Measurements from ENCODE around the gene SEPTIN8.
A peak's percentile ranks its signal among the peaks of the same experiment; 100 is the strongest.

Gene SEPTIN8

DNA sequence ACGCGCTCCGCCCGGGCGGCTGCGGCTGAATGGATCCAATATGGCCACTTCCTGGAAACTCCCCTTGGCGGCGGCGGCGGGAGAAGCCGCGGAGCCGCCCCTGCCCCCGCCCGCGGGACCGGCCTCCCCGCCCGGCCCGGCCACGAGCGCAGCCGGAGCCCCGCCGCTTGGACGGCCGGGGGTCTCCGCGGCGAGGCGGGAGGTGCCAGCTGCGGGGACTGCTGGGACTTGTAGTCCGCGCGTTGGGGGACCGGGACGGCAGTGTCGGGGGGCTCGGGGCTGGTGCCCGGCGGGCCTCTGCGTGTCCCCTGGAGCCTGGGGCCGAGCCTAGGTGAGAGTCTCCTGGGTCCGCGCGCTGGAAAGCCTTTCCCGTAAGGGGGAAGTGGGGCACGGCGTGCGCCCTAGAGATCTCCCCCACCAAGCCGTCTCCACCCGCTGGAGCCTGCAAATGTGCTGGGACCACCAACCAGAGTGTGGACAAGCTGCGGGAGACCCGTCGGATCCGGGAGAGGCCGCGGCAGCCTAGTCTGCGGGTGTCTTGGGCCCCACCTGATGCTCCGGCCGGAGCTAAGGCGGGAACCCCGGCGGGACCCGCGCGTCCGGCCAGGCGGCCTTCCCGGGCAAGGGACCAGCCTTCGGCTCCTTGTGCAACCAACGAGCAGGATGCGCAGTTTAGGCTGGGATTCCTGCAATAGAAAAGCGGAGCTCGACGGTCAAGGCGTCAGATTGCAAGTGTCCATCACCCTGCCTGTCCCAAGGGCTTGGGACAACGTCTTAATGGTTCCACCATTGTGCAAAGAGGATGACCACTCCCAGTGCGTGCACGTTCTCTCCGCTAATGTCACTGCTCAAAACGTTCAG lies at the start of gene SEPTIN8 (continued):
- TF ChIP-seq ZNF169 (tag by site-specific recombination; IDR thresholded peaks at IDR 0.05) (no peak), ZNF112 (tag by site-specific recombination; IDR thresholded peaks at IDR 0.05) (no peak), MZF1 (tag by site-specific recombination; IDR thresholded peaks at IDR 0.05; ENCODE audit: borderline replicate concordance) (no peak), ZNF529 (tag by site-specific recombination; IDR thresholded peaks at IDR 0.05; ENCODE audit: insufficient replicate concordance) (no peak), OSR2 (tag by site-specific recombination; IDR thresholded peaks at IDR 0.05) (no peak), GFI1B (tag by site-specific recombination; IDR thresholded peaks at IDR 0.05) (no peak), ZNF48 (tag by site-specific recombination; IDR thresholded peaks at IDR 0.05) (no peak), KLF7 (tag by site-specific recombination; IDR thresholded peaks at IDR 0.05; ENCODE audit: borderline replicate concordance) (no peak), ZNF350 (tag by site-specific recombination; IDR thresholded peaks at IDR 0.05) (no peak), SALL2 (tag by site-specific recombination; IDR thresholded peaks at IDR 0.05; ENCODE audit: borderline replicate concordance) (no peak), HOXD13 (CRISPR knock-in tag; IDR thresholded peaks at IDR 0.05; ENCODE audit: borderline replicate concordance) (no peak), ZNF2 (tag by site-specific recombination; IDR thresholded peaks at IDR 0.05) (no peak), GLIS2 (tag by site-specific recombination; IDR thresholded peaks at IDR 0.05) (peak; percentile 90), ZNF394 (tag by site-specific recombination; IDR thresholded peaks at IDR 0.05; ENCODE audit: borderline replicate concordance) (no peak), ZNF140 (tag by site-specific recombination; IDR thresholded peaks at IDR 0.05) (no peak), ZNF624 (tag by site-specific recombination; IDR thresholded peaks at IDR 0.05) (no peak), ZNF426 (tag by site-specific recombination; IDR thresholded peaks at IDR 0.05) (no peak), ZNF701 (tag by site-specific recombination; IDR thresholded peaks at IDR 0.05) (no peak), ZNF202 (tag by site-specific recombination; IDR thresholded peaks at IDR 0.05; ENCODE audit: borderline replicate concordance) (no peak), KLF16 (tag by site-specific recombination; IDR thresholded peaks at IDR 0.05) (0 out of 2 replicates have a peak, but pooled peaks have one; percentile 36), ZNF223 (tag by site-specific recombination; IDR thresholded peaks at IDR 0.05) (no peak), ZNF423 (tag by site-specific recombination; IDR thresholded peaks at IDR 0.05) (no peak), ZBTB48 (tag by site-specific recombination; IDR thresholded peaks at IDR 0.05) (peak; percentile 76)
- TF ChIP-seq, protein P1, sequence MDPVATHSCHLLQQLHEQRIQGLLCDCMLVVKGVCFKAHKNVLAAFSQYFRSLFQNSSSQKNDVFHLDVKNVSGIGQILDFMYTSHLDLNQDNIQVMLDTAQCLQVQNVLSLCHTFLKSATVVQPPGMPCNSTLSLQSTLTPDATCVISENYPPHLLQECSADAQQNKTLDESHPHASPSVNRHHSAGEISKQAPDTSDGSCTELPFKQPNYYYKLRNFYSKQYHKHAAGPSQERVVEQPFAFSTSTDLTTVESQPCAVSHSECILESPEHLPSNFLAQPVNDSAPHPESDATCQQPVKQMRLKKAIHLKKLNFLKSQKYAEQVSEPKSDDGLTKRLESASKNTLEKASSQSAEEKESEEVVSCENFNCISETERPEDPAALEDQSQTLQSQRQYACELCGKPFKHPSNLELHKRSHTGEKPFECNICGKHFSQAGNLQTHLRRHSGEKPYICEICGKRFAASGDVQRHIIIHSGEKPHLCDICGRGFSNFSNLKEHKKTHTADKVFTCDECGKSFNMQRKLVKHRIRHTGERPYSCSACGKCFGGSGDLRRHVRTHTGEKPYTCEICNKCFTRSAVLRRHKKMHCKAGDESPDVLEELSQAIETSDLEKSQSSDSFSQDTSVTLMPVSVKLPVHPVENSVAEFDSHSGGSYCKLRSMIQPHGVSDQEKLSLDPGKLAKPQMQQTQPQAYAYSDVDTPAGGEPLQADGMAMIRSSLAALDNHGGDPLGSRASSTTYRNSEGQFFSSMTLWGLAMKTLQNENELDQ (tag by site-specific recombination; IDR thresholded peaks at IDR 0.05; ENCODE audit: low read depth): no peak
- TF ChIP-seq, protein P2, sequence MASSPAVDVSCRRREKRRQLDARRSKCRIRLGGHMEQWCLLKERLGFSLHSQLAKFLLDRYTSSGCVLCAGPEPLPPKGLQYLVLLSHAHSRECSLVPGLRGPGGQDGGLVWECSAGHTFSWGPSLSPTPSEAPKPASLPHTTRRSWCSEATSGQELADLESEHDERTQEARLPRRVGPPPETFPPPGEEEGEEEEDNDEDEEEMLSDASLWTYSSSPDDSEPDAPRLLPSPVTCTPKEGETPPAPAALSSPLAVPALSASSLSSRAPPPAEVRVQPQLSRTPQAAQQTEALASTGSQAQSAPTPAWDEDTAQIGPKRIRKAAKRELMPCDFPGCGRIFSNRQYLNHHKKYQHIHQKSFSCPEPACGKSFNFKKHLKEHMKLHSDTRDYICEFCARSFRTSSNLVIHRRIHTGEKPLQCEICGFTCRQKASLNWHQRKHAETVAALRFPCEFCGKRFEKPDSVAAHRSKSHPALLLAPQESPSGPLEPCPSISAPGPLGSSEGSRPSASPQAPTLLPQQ (tag by site-specific recombination; IDR thresholded peaks at IDR 0.05): peak; percentile 82
- TF ChIP-seq, protein P3, sequence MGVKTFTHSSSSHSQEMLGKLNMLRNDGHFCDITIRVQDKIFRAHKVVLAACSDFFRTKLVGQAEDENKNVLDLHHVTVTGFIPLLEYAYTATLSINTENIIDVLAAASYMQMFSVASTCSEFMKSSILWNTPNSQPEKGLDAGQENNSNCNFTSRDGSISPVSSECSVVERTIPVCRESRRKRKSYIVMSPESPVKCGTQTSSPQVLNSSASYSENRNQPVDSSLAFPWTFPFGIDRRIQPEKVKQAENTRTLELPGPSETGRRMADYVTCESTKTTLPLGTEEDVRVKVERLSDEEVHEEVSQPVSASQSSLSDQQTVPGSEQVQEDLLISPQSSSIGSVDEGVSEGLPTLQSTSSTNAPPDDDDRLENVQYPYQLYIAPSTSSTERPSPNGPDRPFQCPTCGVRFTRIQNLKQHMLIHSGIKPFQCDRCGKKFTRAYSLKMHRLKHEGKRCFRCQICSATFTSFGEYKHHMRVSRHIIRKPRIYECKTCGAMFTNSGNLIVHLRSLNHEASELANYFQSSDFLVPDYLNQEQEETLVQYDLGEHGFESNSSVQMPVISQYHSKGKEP (tag by site-specific recombination; IDR thresholded peaks at IDR 0.05): no peak
- TF ChIP-seq, protein P4, sequence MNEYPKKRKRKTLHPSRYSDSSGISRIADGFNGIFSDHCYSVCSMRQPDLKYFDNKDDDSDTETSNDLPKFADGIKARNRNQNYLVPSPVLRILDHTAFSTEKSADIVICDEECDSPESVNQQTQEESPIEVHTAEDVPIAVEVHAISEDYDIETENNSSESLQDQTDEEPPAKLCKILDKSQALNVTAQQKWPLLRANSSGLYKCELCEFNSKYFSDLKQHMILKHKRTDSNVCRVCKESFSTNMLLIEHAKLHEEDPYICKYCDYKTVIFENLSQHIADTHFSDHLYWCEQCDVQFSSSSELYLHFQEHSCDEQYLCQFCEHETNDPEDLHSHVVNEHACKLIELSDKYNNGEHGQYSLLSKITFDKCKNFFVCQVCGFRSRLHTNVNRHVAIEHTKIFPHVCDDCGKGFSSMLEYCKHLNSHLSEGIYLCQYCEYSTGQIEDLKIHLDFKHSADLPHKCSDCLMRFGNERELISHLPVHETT (tag by site-specific recombination; IDR thresholded peaks at IDR 0.05): no peak
- TF ChIP-seq, protein P5, sequence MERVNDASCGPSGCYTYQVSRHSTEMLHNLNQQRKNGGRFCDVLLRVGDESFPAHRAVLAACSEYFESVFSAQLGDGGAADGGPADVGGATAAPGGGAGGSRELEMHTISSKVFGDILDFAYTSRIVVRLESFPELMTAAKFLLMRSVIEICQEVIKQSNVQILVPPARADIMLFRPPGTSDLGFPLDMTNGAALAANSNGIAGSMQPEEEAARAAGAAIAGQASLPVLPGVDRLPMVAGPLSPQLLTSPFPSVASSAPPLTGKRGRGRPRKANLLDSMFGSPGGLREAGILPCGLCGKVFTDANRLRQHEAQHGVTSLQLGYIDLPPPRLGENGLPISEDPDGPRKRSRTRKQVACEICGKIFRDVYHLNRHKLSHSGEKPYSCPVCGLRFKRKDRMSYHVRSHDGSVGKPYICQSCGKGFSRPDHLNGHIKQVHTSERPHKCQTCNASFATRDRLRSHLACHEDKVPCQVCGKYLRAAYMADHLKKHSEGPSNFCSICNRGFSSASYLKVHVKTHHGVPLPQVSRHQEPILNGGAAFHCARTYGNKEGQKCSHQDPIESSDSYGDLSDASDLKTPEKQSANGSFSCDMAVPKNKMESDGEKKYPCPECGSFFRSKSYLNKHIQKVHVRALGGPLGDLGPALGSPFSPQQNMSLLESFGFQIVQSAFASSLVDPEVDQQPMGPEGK (tag by site-specific recombination; IDR thresholded peaks at IDR 0.05): peak; percentile 70
- TF ChIP-seq, protein P6, sequence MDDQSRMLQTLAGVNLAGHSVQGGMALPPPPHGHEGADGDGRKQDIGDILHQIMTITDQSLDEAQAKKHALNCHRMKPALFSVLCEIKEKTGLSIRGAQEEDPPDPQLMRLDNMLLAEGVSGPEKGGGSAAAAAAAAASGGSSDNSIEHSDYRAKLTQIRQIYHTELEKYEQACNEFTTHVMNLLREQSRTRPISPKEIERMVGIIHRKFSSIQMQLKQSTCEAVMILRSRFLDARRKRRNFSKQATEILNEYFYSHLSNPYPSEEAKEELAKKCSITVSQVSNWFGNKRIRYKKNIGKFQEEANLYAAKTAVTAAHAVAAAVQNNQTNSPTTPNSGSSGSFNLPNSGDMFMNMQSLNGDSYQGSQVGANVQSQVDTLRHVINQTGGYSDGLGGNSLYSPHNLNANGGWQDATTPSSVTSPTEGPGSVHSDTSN (CRISPR knock-in tag; IDR thresholded peaks at IDR 0.05): no peak
